Measurements from ENCODE around the gene CEP135.

GRCh38 chr4:56082829-56083228, 134.1 kb downstream of the CEP135 start:
- TF ChIP-seq CTCF (IDR thresholded peaks at IDR 0.05) (no peak), POLR2AphosphoS5 (IDR thresholded peaks at IDR 0.05; ENCODE audit: insufficient read depth in 1 of 2, low read depth in 1 of 2) (no peak)
